OCI-LY1 (cell line): ENCODE results near the gene IP6K3.

Experiments used
- H2AFZ ChIP-seq: fragments of 200-600 bp; sonication (generic), shearing (Covaris generic); 2 replicates; pipeline ENCODE4 v1.6.0; 2014; ENCODE audit warnings: antibody characterized with exemption, mild to moderate bottlenecking, low read length
- H3F3A ChIP-seq: fragments of 200-600 bp; sonication (generic), shearing (Covaris generic); 2 replicates; pipeline ENCODE4 v1.6.0; 2014; ENCODE audit warnings: mild to moderate bottlenecking, antibody characterized with exemption, low read length, moderate library complexity; ENCODE audit not compliant: insufficient read depth
- H3K27ac ChIP-seq: fragments of 200-600 bp; sonication (generic); 2 replicates; pipeline ENCODE4 v1.5.1; 2014; ENCODE audit warnings: low read length, mixed run types, mild to moderate bottlenecking, low read depth; ENCODE audit not compliant: poor library complexity, severe bottlenecking
- H3K27me3 ChIP-seq: fragments of 200-600 bp; sonication (generic); 2 replicates; pipeline ENCODE4 v1.6.0; 2014; ENCODE audit warnings: antibody characterized with exemption, mild to moderate bottlenecking, low read length, moderate library complexity; ENCODE audit not compliant: insufficient read depth
- H3K36me3 ChIP-seq: fragments of 200-600 bp; sonication (generic); 2 replicates; pipeline ENCODE4 v1.6.1; 2014; ENCODE audit warnings: mild to moderate bottlenecking, antibody characterized with exemption, low read length, moderate library complexity, mixed read lengths; ENCODE audit not compliant: insufficient read depth
- H3K4me1 ChIP-seq: fragments of 200-600 bp; sonication (generic); 2 replicates; pipeline ENCODE4 v1.5.1; 2014; ENCODE audit warnings: mild to moderate bottlenecking, low read length, moderate library complexity; ENCODE audit not compliant: insufficient read depth, severe bottlenecking
- H3K4me2 ChIP-seq: fragments of 200-600 bp; sonication (generic), shearing (Covaris generic); 2 replicates; pipeline ENCODE4 v1.6.1; 2014; ENCODE audit warnings: low read length
- H3K4me3 ChIP-seq: fragments of 200-600 bp; sonication (generic); 2 replicates; pipeline ENCODE4 v1.5.1; 2014; ENCODE audit warnings: low read length, low read depth, mild to moderate bottlenecking, mixed read lengths; ENCODE audit not compliant: poor library complexity, severe bottlenecking
- H3K79me2 ChIP-seq: fragments of 200-600 bp; shearing (Covaris generic); 2 replicates; pipeline ENCODE4 v1.6.1; 2016; ENCODE audit warnings: mixed run types, low read length, mixed read lengths; ENCODE audit not compliant: insufficient read depth
- H3K9ac ChIP-seq: fragments of 200-600 bp; sonication (generic), shearing (Covaris generic); 2 replicates; pipeline ENCODE4 v1.6.1; 2014; ENCODE audit warnings: mild to moderate bottlenecking, low read length, mixed read lengths
- H3K9me2 ChIP-seq: fragments of 200-600 bp; sonication (generic), shearing (Covaris generic); 2 replicates; pipeline ENCODE4 v1.6.1; 2014; ENCODE audit warnings: low read depth, mild to moderate bottlenecking, low read length, mixed read lengths
- H3K9me3 ChIP-seq: fragments of 200-600 bp; shearing (Covaris generic); 2 replicates; pipeline ENCODE4 v1.6.1; 2014; ENCODE audit warnings: low read length, mixed read lengths
- H4K20me1 ChIP-seq: fragments of 200-600 bp; sonication (generic), shearing (Covaris generic); 2 replicates; pipeline ENCODE4 v1.6.0; 2016; ENCODE audit warnings: mild to moderate bottlenecking, low read length; ENCODE audit not compliant: insufficient read depth
- EZH2 ChIP-seq: fragments of 200-600 bp; sonication (generic), shearing (Covaris generic); IDR thresholded peaks from 2 replicates; pipeline ENCODE4 v1.8.0; 2017; ENCODE audit warnings: borderline replicate concordance, mixed run types, mild to moderate bottlenecking, antibody characterized with exemption, low read length, moderate library complexity, mixed read lengths
- TF ChIP-seq, protein P1 (sequence below): fragments of 200-600 bp; sonication (generic), shearing (Covaris generic); IDR thresholded peaks from 2 replicates; pipeline ENCODE4 v1.5.1; 2017; ENCODE audit warnings: mild to moderate bottlenecking, antibody characterized with exemption, low read length, moderate library complexity, mixed read lengths

The IP6K3 gene

DNA sequence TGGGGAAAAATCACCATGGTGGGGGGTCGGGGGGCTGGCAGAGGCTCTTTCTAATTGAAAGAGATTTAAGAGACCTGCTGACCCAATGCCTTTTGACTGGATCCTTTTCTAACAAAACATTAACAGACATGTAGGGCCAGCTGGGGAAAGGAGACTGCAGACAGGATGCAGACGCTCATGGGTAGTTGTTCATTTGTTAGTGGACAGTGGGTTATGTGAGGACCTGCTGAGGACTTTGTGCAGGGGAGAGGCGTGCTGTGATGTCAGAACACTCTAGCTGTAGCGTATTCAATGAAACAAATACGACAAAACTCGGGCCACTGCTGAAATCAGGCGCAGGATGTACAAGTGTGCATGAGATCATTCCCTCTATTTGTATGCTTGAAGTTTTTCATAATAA, 1.2 kb downstream of the IP6K3 start:
- Histone ChIP-seq H3K4me1 (no peaks in the 10 kb centered on the region), H3K9me2 (no peaks in the 10 kb centered on the region), H3K79me2 (no peaks in the 10 kb centered on the region), H3K27ac (no peak overlapping the region), H4K20me1 (no peaks in the 10 kb centered on the region), H2AFZ (no peak overlapping the region), H3K9ac (no peak overlapping the region), H3K9me3 (no peaks in the 10 kb centered on the region), H3K27me3 (peaks cover 6% of the 10 kb centered on the region; the same call in 1 of the 2 replicates), H3K4me3 (no peak overlapping the region), H3K4me2 (no peak overlapping the region), H3K36me3 (no peaks in the 10 kb centered on the region), H3F3A (no peaks in the 10 kb centered on the region)
- no peak for TF ChIP-seq EZH2

DNA sequence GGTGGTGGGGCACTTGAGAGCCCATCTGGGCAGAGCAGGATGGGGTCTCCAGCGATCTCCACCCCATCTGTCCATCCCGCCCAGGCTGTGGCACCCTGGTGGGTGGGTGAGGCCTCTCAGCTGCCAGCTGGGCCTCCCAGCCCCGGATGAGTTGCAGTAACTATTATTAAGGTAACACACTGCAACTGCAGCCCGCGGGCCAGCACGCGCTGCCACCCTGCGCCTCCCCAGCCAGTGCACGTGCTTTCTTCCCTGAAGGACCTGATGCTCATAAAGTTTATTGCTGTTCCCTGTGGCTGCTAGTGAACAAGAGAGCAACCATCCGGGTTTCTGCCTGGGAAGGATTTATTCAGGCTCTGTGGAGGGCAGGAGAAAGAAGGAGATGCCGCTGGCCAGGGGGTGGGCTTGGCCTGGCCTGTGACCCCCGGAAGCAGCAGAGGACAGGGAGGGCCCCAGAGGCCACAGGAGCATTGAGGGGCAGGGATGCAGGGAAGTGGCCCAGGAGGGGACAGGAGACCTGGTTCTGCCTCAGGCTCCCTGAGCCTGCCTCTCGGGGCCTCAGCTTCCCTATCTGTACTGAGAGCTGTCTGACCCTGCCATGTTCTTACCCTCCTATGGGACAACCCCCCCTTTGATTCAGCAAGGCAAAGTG, 1.7 kb downstream of the IP6K3 start:
- Histone ChIP-seq H3K27ac (no peak overlapping the region), H3K4me3 (no peak overlapping the region), H3K27me3 (peaks cover 6% of the 10 kb centered on the region; the same call in 1 of the 2 replicates), H3K79me2 (no peaks in the 10 kb centered on the region), H4K20me1 (no peaks in the 10 kb centered on the region), H3K4me1 (no peaks in the 10 kb centered on the region), H3K9ac (no peak overlapping the region), H3F3A (no peaks in the 10 kb centered on the region), H3K9me2 (no peaks in the 10 kb centered on the region), H3K9me3 (no peaks in the 10 kb centered on the region), H3K36me3 (no peaks in the 10 kb centered on the region), H3K4me2 (no peak overlapping the region), H2AFZ (no peak overlapping the region)
- TF ChIP-seq EZH2 = no peak
- TF ChIP-seq, protein P1, sequence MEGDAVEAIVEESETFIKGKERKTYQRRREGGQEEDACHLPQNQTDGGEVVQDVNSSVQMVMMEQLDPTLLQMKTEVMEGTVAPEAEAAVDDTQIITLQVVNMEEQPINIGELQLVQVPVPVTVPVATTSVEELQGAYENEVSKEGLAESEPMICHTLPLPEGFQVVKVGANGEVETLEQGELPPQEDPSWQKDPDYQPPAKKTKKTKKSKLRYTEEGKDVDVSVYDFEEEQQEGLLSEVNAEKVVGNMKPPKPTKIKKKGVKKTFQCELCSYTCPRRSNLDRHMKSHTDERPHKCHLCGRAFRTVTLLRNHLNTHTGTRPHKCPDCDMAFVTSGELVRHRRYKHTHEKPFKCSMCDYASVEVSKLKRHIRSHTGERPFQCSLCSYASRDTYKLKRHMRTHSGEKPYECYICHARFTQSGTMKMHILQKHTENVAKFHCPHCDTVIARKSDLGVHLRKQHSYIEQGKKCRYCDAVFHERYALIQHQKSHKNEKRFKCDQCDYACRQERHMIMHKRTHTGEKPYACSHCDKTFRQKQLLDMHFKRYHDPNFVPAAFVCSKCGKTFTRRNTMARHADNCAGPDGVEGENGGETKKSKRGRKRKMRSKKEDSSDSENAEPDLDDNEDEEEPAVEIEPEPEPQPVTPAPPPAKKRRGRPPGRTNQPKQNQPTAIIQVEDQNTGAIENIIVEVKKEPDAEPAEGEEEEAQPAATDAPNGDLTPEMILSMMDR = no peak

DNA sequence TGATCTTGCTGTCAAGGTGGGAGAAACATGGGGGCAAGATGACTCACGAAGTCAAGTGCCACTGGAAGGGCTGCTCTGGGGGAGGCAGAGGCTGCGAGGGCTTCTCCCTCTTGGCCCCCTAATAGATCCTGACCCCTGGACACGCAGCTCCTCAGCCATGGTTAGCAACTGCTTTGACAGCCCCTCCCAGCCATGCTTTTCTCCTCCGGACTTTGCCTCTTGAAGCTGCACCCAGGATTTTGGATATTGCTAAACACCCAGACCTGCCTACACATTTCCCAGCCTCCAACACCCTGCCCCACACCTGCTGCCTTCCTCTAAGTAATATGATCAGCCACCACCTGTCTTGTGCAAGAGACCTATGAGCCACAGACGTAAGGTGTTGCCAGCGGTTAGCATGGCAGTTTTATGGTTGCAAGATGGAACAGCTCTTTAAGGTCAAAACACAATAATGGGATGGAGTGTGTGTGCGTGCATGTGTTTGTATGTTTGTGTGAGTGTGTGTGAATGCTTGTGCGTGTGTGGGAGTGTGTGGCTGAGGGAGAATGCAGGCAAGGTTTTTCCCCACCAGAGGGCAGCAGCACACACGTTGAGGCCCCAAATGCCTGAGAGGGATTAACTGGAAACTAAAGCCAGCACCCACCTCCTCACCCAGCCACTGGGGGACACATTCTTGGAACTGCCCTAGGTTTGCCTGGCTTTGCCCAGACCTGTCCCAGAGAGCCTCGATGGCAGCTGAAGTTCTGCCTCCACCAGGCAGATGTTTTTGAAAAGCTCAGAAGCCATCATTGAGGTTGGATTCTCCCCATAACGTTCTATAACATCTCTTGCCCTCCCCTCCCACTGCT, 2.5 kb downstream of the IP6K3 start:
- TF ChIP-seq, protein P1 = peak; percentile 90
- TF ChIP-seq EZH2 = no peak
- H3K9ac ChIP-seq = no peak overlapping the region
- H3K4me1 ChIP-seq = no peaks in the 10 kb centered on the region
- no peaks in the 10 kb centered on the region for H3K36me3 ChIP-seq
- no peaks in the 10 kb centered on the region for H3K9me3 ChIP-seq
- H3K4me2 ChIP-seq = no peak overlapping the region
- no peaks in the 10 kb centered on the region for H3K9me2 ChIP-seq
- H4K20me1 ChIP-seq = no peaks in the 10 kb centered on the region
- no peak overlapping the region for H3K27ac ChIP-seq
- no peaks in the 10 kb centered on the region for H3F3A ChIP-seq
- H2AFZ ChIP-seq = no peak overlapping the region
- H3K27me3 ChIP-seq = peaks cover 6% of the 10 kb centered on the region; the same call in 1 of the 2 replicates
- no peak overlapping the region for H3K4me3 ChIP-seq
- no peaks in the 10 kb centered on the region for H3K79me2 ChIP-seq
